ENCODE measurements around the gene THSD7A. TPM values are rescaled to one million over a fixed set of nuclear protein-coding genes. Genes with fewer than 3 reads are reported as not detected.
A peak's percentile ranks its signal among the peaks of the same experiment; 100 is the strongest.

Gene THSD7A
- total RNA-seq, 1 donor from 2014 or later, result 30.5 TPM

GRCh38 chr7:11707606-11708193 is 124.3 kb downstream of the THSD7A start:
- no peak for DNase-seq (ENCODE audit: low read depth, low spot score)

- DNase-seq (ENCODE audit: low read depth, low spot score), result peak; percentile 11
Observed at GRCh38 chr7:11706666-11707605, 125.1 kb downstream of the THSD7A start.

GRCh38 chr7:11703829-11704228 is 128.2 kb downstream of the THSD7A start:
- DNase-seq (ENCODE audit: low read depth, low spot score), result no peak

GRCh38 chr7:11702938-11703337 is 129.1 kb downstream of the THSD7A start:
- DNase-seq (ENCODE audit: low read depth, low spot score), result no peak

- DNase-seq (ENCODE audit: low read depth, low spot score), result no peak
Observed at GRCh38 chr7:11701829-11702560, 130.0 kb downstream of the THSD7A start.

GRCh38 chr7:11699666-11700065 is 132.3 kb downstream of the THSD7A start:
- DNase-seq (ENCODE audit: low read depth, low spot score), result no peak

- DNase-seq (ENCODE audit: low read depth, low spot score), result peak; percentile 13
Observed at GRCh38 chr7:11698384-11698871, 133.6 kb downstream of the THSD7A start.

GRCh38 chr7:11690395-11690794 is 141.6 kb downstream of the THSD7A start:
- DNase-seq (ENCODE audit: low read depth, low spot score), result no peak

GRCh38 chr7:11689096-11689495 is 142.9 kb downstream of the THSD7A start:
- DNase-seq (ENCODE audit: low read depth, low spot score), result no peak

GRCh38 chr7:11681461-11681860 is 150.5 kb downstream of the THSD7A start:
- DNase-seq (ENCODE audit: low read depth, low spot score), result no peak

- DNase-seq (ENCODE audit: low read depth, low spot score), result no peak
Observed at GRCh38 chr7:11675163-11675562, 156.8 kb downstream of the THSD7A start.

GRCh38 chr7:11668727-11669126 is 163.3 kb downstream of the THSD7A start:
- DNase-seq (ENCODE audit: low read depth, low spot score), result no peak

- no peak for DNase-seq (ENCODE audit: low read depth, low spot score)
Observed at GRCh38 chr7:11667810-11668185, 164.2 kb downstream of the THSD7A start.

- no peak for DNase-seq (ENCODE audit: low read depth, low spot score)
Observed at GRCh38 chr7:11667071-11667809, 164.8 kb downstream of the THSD7A start.

GRCh38 chr7:11665357-11665756 is 166.6 kb downstream of the THSD7A start:
- DNase-seq (ENCODE audit: low read depth, low spot score), result no peak

- no peak for DNase-seq (ENCODE audit: low read depth, low spot score)
Observed at GRCh38 chr7:11655642-11656041, 176.4 kb downstream of the THSD7A start.

GRCh38 chr7:11655163-11655562 is 176.8 kb downstream of the THSD7A start:
- DNase-seq (ENCODE audit: low read depth, low spot score), result no peak

GRCh38 chr7:11650500-11650899 is 181.5 kb downstream of the THSD7A start:
- no peak for DNase-seq (ENCODE audit: low read depth, low spot score)

GRCh38 chr7:11650030-11650429 is 182.0 kb downstream of the THSD7A start:
- no peak for DNase-seq (ENCODE audit: low read depth, low spot score)

- DNase-seq (ENCODE audit: low read depth, low spot score), result peak; percentile 97
Observed at GRCh38 chr7:11648980-11649379, 183.0 kb downstream of the THSD7A start.

GRCh38 chr7:11648101-11648500 is 183.9 kb downstream of the THSD7A start:
- no peak for DNase-seq (ENCODE audit: low read depth, low spot score)
